H1 (cell line): Measurements from ENCODE around the gene GFOD1. TPM values are rescaled to one million over a fixed set of nuclear protein-coding genes. Genes with fewer than 3 reads are reported as not detected.

Experiments used
- CTCF ChIA-PET: fragments of 300-600 bp; sonication (Branson Sonifier 250); formaldehyde crosslinking; loops from one replicate; lab custom pipeline; 2021; ENCODE audit not compliant: partially characterized antibody; lab: Charles Lee
- POLR2A ChIA-PET: fragments of 300-600 bp; sonication (Branson Sonifier 250); formaldehyde crosslinking; loops from one replicate; lab custom pipeline; 2021; ENCODE audit warnings: inconsistent platforms; ENCODE audit not compliant: partially characterized antibody; lab: Charles Lee
- DNase-seq, 2 experiments: peaks; one replicate each; pipeline versions ENCODE4 v3.0.0 to v3.0.0-alpha.2; 2010 to 2022; ENCODE audit warnings: low spot score in 2 of 2, low read depth in 1 of 2, mixed read lengths in 1 of 2
- FAIRE-seq: peaks from 2 replicates; lab custom pipeline; 2011; peaks lifted over from hg19 to GRCh38; lab: Jason Lieb, UNC
- H2AFZ ChIP-seq: 2 replicates; pipeline ENCODE4 v1.8.1; 2012; ENCODE audit warnings: low read length, inconsistent platforms
- H2AK5ac ChIP-seq: 2 replicates; pipeline ENCODE4 v1.6.1; 2013; ENCODE audit warnings: low read depth, low read length
- H2BK120ac ChIP-seq: replicated peaks from 2 replicates; pipeline ENCODE3; 2013; ENCODE audit warnings: low read depth, low read length, inconsistent platforms
- H2BK12ac ChIP-seq: 2 replicates; pipeline ENCODE4 v1.6.1; 2013; ENCODE audit warnings: low read depth, low read length
- H2BK15ac ChIP-seq: 2 replicates; pipeline ENCODE4 v1.6.1; 2013; ENCODE audit warnings: low read length
- H2BK20ac ChIP-seq: 2 replicates; pipeline ENCODE4 v1.6.1; 2013; ENCODE audit warnings: low read length
- H2BK5ac ChIP-seq: 2 replicates; pipeline ENCODE4 v1.6.1; 2013; ENCODE audit warnings: low read depth, low read length
- H3K14ac ChIP-seq: 2 replicates; pipeline ENCODE4 v1.6.1; 2013; ENCODE audit warnings: inconsistent platforms; ENCODE audit not compliant: insufficient read length
- H3K18ac ChIP-seq: 2 replicates; pipeline ENCODE4 v1.6.1; 2013; ENCODE audit warnings: low read length; ENCODE audit errors: extremely low read depth
- H3K23ac ChIP-seq: 2 replicates; pipeline ENCODE4 v1.6.1; 2013; ENCODE audit warnings: inconsistent platforms; ENCODE audit not compliant: insufficient read length
- H3K23me2 ChIP-seq: 2 replicates; pipeline ENCODE4 v1.6.1; 2013; ENCODE audit warnings: low read depth, low read length
- H3K27ac ChIP-seq: 2 replicates; pipeline ENCODE4 v1.6.1; 2011; ENCODE audit warnings: low read depth, low read length, inconsistent platforms
- H3K27me3 ChIP-seq, 4 experiments: replicated peaks in 1 of 4; 1 replicate in 1 of 4; 2 replicates in 3 of 4; pipeline versions ENCODE4 v1.6.1 to v1.8.1; 2011 to 2013; ENCODE audit warnings: low read length in 3 of 4, mild to moderate bottlenecking in 3 of 4, inconsistent platforms in 2 of 4, mixed read lengths in 2 of 4, moderate library complexity in 1 of 4; ENCODE audit not compliant: control insufficient read depth in 3 of 4, insufficient read depth in 3 of 4; ENCODE audit errors: extremely low read depth in 1 of 4
- H3K36me3 ChIP-seq, 4 experiments: 2 replicates each; pipeline versions ENCODE4 v1.6.1 to v1.8.1; 2011 to 2013; ENCODE audit warnings: mild to moderate bottlenecking in 4 of 4, low read length in 3 of 4, moderate library complexity in 2 of 4, control low read depth in 1 of 4, inconsistent platforms in 1 of 4; ENCODE audit not compliant: insufficient read depth in 4 of 4, control insufficient read depth in 2 of 4
- H3K4ac ChIP-seq: replicated peaks from 2 replicates; pipeline ENCODE3; 2013; ENCODE audit warnings: low read length, low read depth, mixed read lengths, inconsistent platforms; ENCODE audit not compliant: insufficient read length
- H3K4me1 ChIP-seq, 4 experiments: replicated peaks in 1 of 4; 1 replicate in 1 of 4; 2 replicates in 3 of 4; pipeline versions ENCODE4 v1.6.1 to v1.8.1; 2011 to 2013; ENCODE audit warnings: low read length in 3 of 4, inconsistent platforms in 2 of 4, mixed read lengths in 1 of 4; ENCODE audit not compliant: insufficient read depth in 4 of 4, control insufficient read depth in 3 of 4
- H3K4me2 ChIP-seq, 2 experiments: 2 replicates each; pipeline versions ENCODE4 v1.6.1 to v1.8.1; 2011 to 2013; ENCODE audit warnings: low read depth in 2 of 2, low read length in 2 of 2, control low read depth in 1 of 2, inconsistent platforms in 1 of 2, mild to moderate bottlenecking in 1 of 2; ENCODE audit not compliant: insufficient read depth in 1 of 2
- H3K4me3 ChIP-seq, 4 experiments: fragments of 200-600, 300-600 bp in 1 of 4; sonication (generic), shearing (Covaris generic), sonication (Bioruptor Twin) in 1 of 4; 2 replicates each; pipeline versions ENCODE4 v1.5.1 to v1.8.1; 2011 to 2016; ENCODE audit warnings: low read length in 4 of 4, low read depth in 3 of 4, control low read depth in 2 of 4, inconsistent platforms in 2 of 4, mild to moderate bottlenecking in 2 of 4, mixed read lengths in 1 of 4, moderate library complexity in 1 of 4; ENCODE audit not compliant: insufficient read depth in 2 of 4; ENCODE audit errors: extremely low read depth in 1 of 4
- H3K56ac ChIP-seq: replicated peaks from 2 replicates; pipeline ENCODE3; 2013; ENCODE audit warnings: low read depth, mild to moderate bottlenecking, mixed read lengths, low read length, inconsistent platforms; ENCODE audit not compliant: insufficient read length
- H3K79me1 ChIP-seq: 2 replicates; pipeline ENCODE4 v1.6.1; 2013; ENCODE audit warnings: low read depth, low read length, control low read depth
- H3K79me2 ChIP-seq, 2 experiments: 2 replicates each; pipeline versions ENCODE4 v1.6.1 to v1.8.1; 2012 to 2013; ENCODE audit warnings: low read length in 2 of 2, mild to moderate bottlenecking in 2 of 2, inconsistent platforms in 1 of 2; ENCODE audit not compliant: insufficient read depth in 2 of 2, control insufficient read depth in 1 of 2
- H3K9ac ChIP-seq, 4 experiments: replicated peaks in 1 of 4; 1 replicate in 1 of 4; 2 replicates in 3 of 4; pipeline versions ENCODE4 v1.6.1 to v1.8.1; 2011 to 2013; ENCODE audit warnings: low read depth in 3 of 4, low read length in 3 of 4, control low read depth in 2 of 4, mild to moderate bottlenecking in 2 of 4, moderate library complexity in 2 of 4, inconsistent platforms in 1 of 4; ENCODE audit errors: extremely low read depth in 1 of 4
- H3K9me3 ChIP-seq, 2 experiments: 2 replicates each; pipeline versions ENCODE4 v1.6.1 to v1.8.1; 2012 to 2013; ENCODE audit warnings: mild to moderate bottlenecking in 2 of 2, moderate library complexity in 2 of 2, control low read depth in 1 of 2, inconsistent platforms in 1 of 2, low read depth in 1 of 2, low read length in 1 of 2, mixed read lengths in 1 of 2; ENCODE audit not compliant: insufficient read depth in 2 of 2
- H4K20me1 ChIP-seq, 2 experiments: replicated peaks in 1 of 2; 2 replicates each; pipeline versions ENCODE3 to v1.8.1; 2011 to 2013; ENCODE audit warnings: inconsistent platforms in 2 of 2, low read length in 2 of 2, mild to moderate bottlenecking in 1 of 2; ENCODE audit not compliant: insufficient read depth in 2 of 2, control insufficient read depth in 1 of 2
- H4K5ac ChIP-seq: 2 replicates; pipeline ENCODE4 v1.6.1; 2013; ENCODE audit warnings: low read length, low read depth, mixed read lengths, inconsistent platforms; ENCODE audit not compliant: insufficient read length
- H4K8ac ChIP-seq: 2 replicates; pipeline ENCODE4 v1.8.0; 2013; ENCODE audit warnings: mild to moderate bottlenecking, moderate library complexity, low read length, inconsistent platforms; ENCODE audit not compliant: insufficient read depth; ENCODE audit errors: extremely low read depth
- H4K91ac ChIP-seq: replicated peaks from 2 replicates; pipeline ENCODE3; 2013; ENCODE audit warnings: low read length, mixed read lengths, inconsistent platforms; ENCODE audit not compliant: insufficient read length
- ATF2 ChIP-seq: IDR thresholded peaks from 2 replicates; pipeline ENCODE4 v1.6.1; 2012; ENCODE audit warnings: low read length, inconsistent platforms
- CEBPB ChIP-seq: IDR thresholded peaks from 2 replicates; pipeline ENCODE4 v1.6.1; 2012; ENCODE audit warnings: low read depth, low read length
- CTCF ChIP-seq, 3 experiments: IDR thresholded peaks; 1 replicate in 2 of 3; 2 replicates in 1 of 3; pipeline versions ENCODE4 v1.5.1 to v1.6.1; 2011; ENCODE audit warnings: low read length in 3 of 3, mild to moderate bottlenecking in 3 of 3, inconsistent platforms in 2 of 3, low read depth in 1 of 3, moderate library complexity in 1 of 3; ENCODE audit not compliant: insufficient read depth in 1 of 3; ENCODE audit errors: control extremely low read depth in 1 of 3
- GABPA ChIP-seq: IDR thresholded peaks from 2 replicates; pipeline ENCODE4 v1.6.1; 2011; ENCODE audit warnings: mild to moderate bottlenecking, low read length, moderate library complexity, borderline replicate concordance; ENCODE audit not compliant: insufficient read depth
- JUN ChIP-seq: IDR thresholded peaks from 2 replicates; pipeline ENCODE4 v1.6.1; 2011; ENCODE audit warnings: low read depth, mild to moderate bottlenecking, improper control_type of control experiment, low read length
- JUND ChIP-seq: IDR thresholded peaks from 2 replicates; pipeline ENCODE4 v1.6.1; 2011; ENCODE audit warnings: mild to moderate bottlenecking, improper control_type of control experiment, low read length
- TBP ChIP-seq: IDR thresholded peaks from 2 replicates; pipeline ENCODE4 v1.6.1; 2011; ENCODE audit warnings: low read depth, low read length, improper control_type of control experiment
- WGBS, 2 experiments: shearing (Covaris generic) in 1 of 2; methylation state at CpG; one replicate each; pipeline versions ENCODE4 v1.1.6 to v1.1.7; 2013 to 2015; ENCODE audit warnings: low lambda C conversion rate in 2 of 2, mixed read lengths in 2 of 2, inconsistent platforms in 1 of 2, low coverage in 1 of 2, missing lambda C conversion rate in 1 of 2; ENCODE audit not compliant: insufficient replicate concordance in 2 of 2, insufficient coverage in 1 of 2, insufficient read length in 1 of 2; ENCODE audit errors: extremely low coverage in 1 of 2, missing lambda C conversion rate in 1 of 2; 5-methylcytosine and 5-hydroxymethylcytosine counted together
- polyA plus RNA-seq, 7 experiments: library from polyadenylated mRNA; depleted of rRNA in 3 of 7; stranded (reverse) in 5 of 7; unstranded in 2 of 7; fragments of >200 nt in 5 of 7; fragments of 200-250 nt in 2 of 7; gene quantifications; 1 replicate in 5 of 7; 2 replicates in 1 of 7; 4 replicates in 1 of 7; pipeline versions ENCODE4 v1.2.1 to v1.2.3, GENCODE V29; 2011 to 2013; ENCODE audit warnings: missing spikeins in 2 of 7, mixed read lengths in 2 of 7
- total RNA-seq: library from RNA; stranded (reverse); fragmentation: NEBNext Ultra II Directional; extraction: Animal tissue kit (Norgen Biotek cat#: 25700); gene quantifications from 2 replicates; pipeline ENCODE4 v1.2.1, GENCODE V29; 2021

Gene GFOD1
- total and polyA plus RNA-seq, 2 of the 8 experiments (the other 6 are each of a cell fraction or from before 2014, with no cell fraction given) = 2.5 to 8.8 TPM

DNA sequence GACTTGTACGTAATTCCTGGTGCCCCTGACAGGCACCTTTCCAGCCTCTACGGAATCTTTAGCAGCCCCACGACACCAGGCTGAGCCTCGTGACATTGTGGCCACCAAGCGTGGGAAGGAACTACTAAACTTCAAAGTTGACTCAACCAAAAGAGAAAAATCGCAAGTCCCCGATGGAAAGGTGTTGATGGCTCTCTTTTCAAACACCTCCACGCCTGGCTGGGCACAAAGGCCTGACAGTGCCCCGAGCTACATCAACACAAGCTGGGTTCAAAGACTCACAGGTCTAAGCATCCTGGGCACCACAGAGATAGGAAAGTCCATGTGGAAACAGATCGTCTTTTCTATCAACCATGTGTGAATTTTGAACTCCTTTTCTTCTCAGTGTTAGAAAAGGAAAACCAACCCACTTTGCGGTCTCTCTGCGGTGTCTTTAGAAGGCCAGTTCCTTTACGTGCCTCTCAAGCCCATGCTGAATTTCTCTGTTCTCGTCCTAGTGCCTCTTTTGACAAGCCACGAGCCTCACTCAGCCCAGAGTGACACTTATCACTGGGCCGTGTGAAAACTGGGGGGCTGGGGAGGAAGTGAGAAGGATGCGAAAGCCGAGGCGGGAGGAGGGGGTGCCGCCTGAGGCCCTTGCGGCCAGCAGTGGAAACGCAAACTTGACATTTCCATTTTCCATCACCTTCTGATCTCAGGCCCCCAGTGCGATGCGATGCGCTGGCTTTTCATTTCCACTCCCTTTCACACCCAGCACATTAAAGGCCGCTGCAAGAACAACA is 59.4 kb downstream of the GFOD1 start:
- Histone ChIP-seq H2BK120ac (no peak overlapping the region), H3K4me2 (0 out of 4 replicates have a peak overlapping the region, but pooled peaks of 1 of the 2 experiments have one; percentile 15)
- TF ChIP-seq GABPA (no peak), ATF2 (no peak), JUND (no peak), CTCF (IDR thresholded peaks at IDR 0.05; ENCODE audit: control extremely low read depth in 1 of 3, insufficient read depth in 1 of 3, low read depth in 1 of 3, low read length in 3 of 3) (peak in 2 of 3 experiments; percentile 40 to 48; a peak in 2 of 4 replicates), JUN (no peak), TBP (no peak), CEBPB (no peak)

More for the DNA sequence above, 59.4 kb downstream of the GFOD1 start:
- Histone ChIP-seq H2BK15ac (no peak overlapping the region), H3K4me3 (no peak overlapping the region), H3K27ac (no peak overlapping the region), H3K4me1 (peaks cover 15 to 31% (median 22%) of the 10 kb centered on the region in 4 experiments), H3K36me3 (no peaks in the 10 kb centered on the region), H3K9me3 (no peaks in the 10 kb centered on the region), H3K4ac (no peak overlapping the region), H4K20me1 (no peaks in the 10 kb centered on the region), H4K8ac (no peak overlapping the region), H3K79me2 (peaks cover 0 to 9% of the 10 kb centered on the region in 2 experiments; a peak in 1 of 4 replicates), H4K5ac (no peak overlapping the region), H2AK5ac (0 out of 2 replicates have a peak overlapping the region, but pooled peaks have one; percentile 7), H4K91ac (peak overlapping the region; percentile 37), H3K14ac (no peak overlapping the region), H2AFZ (no peak overlapping the region), H3K9ac (no peak overlapping the region), H2BK5ac (peak overlapping the region; percentile 18; the same call in 1 of the 2 replicates), H3K56ac (no peak overlapping the region), H3K23me2 (no peaks in the 10 kb centered on the region), H3K27me3 (no peaks in the 10 kb centered on the region), H2BK20ac (no peak overlapping the region; the same call in 1 of the 2 replicates), H2BK12ac (peak overlapping the region; percentile 71; the same call in 1 of the 2 replicates), H3K18ac (peak overlapping the region; percentile 76; the same call in 1 of the 2 replicates), H3K23ac (no peak overlapping the region), H3K79me1 (no peaks in the 10 kb centered on the region; the same call in 1 of the 2 replicates)
- ChIA-PET CTCF (interaction anchor here (0.7 to 4.1 kb wide), 14 partner anchors 10 to 187 kb away, joined by 3 to 12 read pairs (median 4); partner anchors contain the start of gene NOL7), POLR2A (interaction anchor here (1.1 to 2.0 kb wide), 3 partner anchors 9 to 17 kb away, joined by 3 to 8 read pairs (median 5); no protein-coding TSS in a partner anchor)
- DNase-seq = no peak
- WGBS, 2 experiments = 73% methylated on average over 26 of the region's 26 CpGs; no CpG with 5 or more reads in 1 of the 2 experiments
- FAIRE-seq = no peak
